Karpas-422 (cell line): ENCODE data around the gene CASQ2. TPM values are rescaled to one million over a fixed set of nuclear protein-coding genes. Genes with fewer than 3 reads are reported as not detected.

ENCODE experiments used
- DNase-seq: peaks from one replicate; pipeline ENCODE4 v3.0.0-alpha.2; 2015
- H2AFZ ChIP-seq: fragments of 200-600 bp; sonication (generic); 2 replicates; pipeline ENCODE4 v1.6.1; 2014; ENCODE audit warnings: antibody characterized with exemption, low read length, mixed read lengths
- H3K27ac ChIP-seq: fragments of 200-600 bp; sonication (generic); 2 replicates; pipeline ENCODE4 v1.5.1; 2014; ENCODE audit warnings: mild to moderate bottlenecking, low read length, moderate library complexity
- H3K27me3 ChIP-seq: fragments of 200-600 bp; sonication (generic); 2 replicates; pipeline ENCODE4 v1.6.1; 2014; ENCODE audit warnings: low read length, mixed read lengths
- H3K36me3 ChIP-seq: fragments of 200-600 bp; sonication (generic); 2 replicates; pipeline ENCODE4 v1.6.1; 2014; ENCODE audit warnings: low read length, mixed read lengths; ENCODE audit not compliant: insufficient read depth
- H3K4me1 ChIP-seq: fragments of 200-600 bp; sonication (generic); 2 replicates; pipeline ENCODE4 v1.6.1; 2014; ENCODE audit warnings: mild to moderate bottlenecking, low read length, mixed read lengths
- H3K4me2 ChIP-seq: fragments of 200-600 bp; sonication (generic); 2 replicates; pipeline ENCODE4 v1.6.1; 2014; ENCODE audit warnings: low read length, low read depth, mild to moderate bottlenecking; ENCODE audit not compliant: poor library complexity, severe bottlenecking
- H3K4me3 ChIP-seq: fragments of 200-600 bp; sonication (generic); 2 replicates; pipeline ENCODE4 v1.5.1; 2014; ENCODE audit warnings: mild to moderate bottlenecking, antibody characterized with exemption, low read length, mixed read lengths
- H3K79me2 ChIP-seq: fragments of 200-600 bp; sonication (generic); 2 replicates; pipeline ENCODE4 v1.6.1; 2014; ENCODE audit warnings: mild to moderate bottlenecking, low read length, mixed read lengths
- H3K9ac ChIP-seq: fragments of 200-600 bp; sonication (generic); 2 replicates; pipeline ENCODE4 v1.6.0; 2014; ENCODE audit warnings: low read length
- H3K9me2 ChIP-seq: fragments of 200-600 bp; sonication (generic), shearing (Covaris generic); replicated peaks from 2 replicates; pipeline ENCODE4 v1.6.0; 2014; ENCODE audit warnings: mild to moderate bottlenecking, low read length, moderate library complexity; ENCODE audit not compliant: insufficient read depth
- H3K9me3 ChIP-seq: fragments of 300-700, 200-600 bp; sonication (generic); 2 replicates; pipeline ENCODE4 v1.6.1; 2014; ENCODE audit warnings: low read length, mixed read lengths
- H4K20me1 ChIP-seq: fragments of 200-600 bp; sonication (generic); 2 replicates; pipeline ENCODE4 v1.6.1; 2014; ENCODE audit warnings: mild to moderate bottlenecking, antibody characterized with exemption, low read length, low read depth; ENCODE audit not compliant: insufficient read depth
- total RNA-seq: library from RNA; depleted of rRNA; stranded (reverse); fragments of >200 nt; shearing (Covaris generic); gene quantifications from 2 replicates; pipeline ENCODE4 v1.2.3, GENCODE V29; 2014; ENCODE audit warnings: low replicate concordance

Gene CASQ2
- total RNA-seq, 1 experiment from 2014 or later: not detected

DNA sequence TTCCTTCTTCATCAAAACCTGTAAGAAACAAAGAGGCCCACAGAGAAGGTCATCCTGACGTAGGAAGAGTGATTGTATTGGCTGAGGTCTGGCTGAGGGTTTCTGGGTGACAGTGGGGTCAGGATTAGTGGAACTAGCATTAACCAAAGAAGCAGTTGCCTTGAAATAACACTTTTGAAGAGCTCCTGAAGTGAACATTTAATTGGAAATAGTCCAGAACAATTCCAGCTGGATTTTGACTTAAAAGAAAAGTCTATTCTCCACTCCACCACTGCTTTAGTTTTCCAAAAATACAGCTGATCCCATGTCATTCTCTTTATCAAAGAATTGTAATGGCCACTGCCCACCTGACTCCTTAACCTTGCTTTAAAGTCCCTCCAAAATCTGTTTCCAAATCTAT, 27.7 kb downstream of the CASQ2 start:
- H3K9ac ChIP-seq: no peak overlapping the region
- no peaks in the 10 kb centered on the region for H4K20me1 ChIP-seq
- H3K9me2 ChIP-seq: no peaks in the 10 kb centered on the region
- no peaks in the 10 kb centered on the region for H3K36me3 ChIP-seq
- H3K4me1 ChIP-seq: no peaks in the 10 kb centered on the region
- H3K79me2 ChIP-seq: no peaks in the 10 kb centered on the region
- no peak overlapping the region for H3K4me3 ChIP-seq
- H3K9me3 ChIP-seq: no peaks in the 10 kb centered on the region
- no peak overlapping the region for H3K4me2 ChIP-seq
- no peak for DNase-seq
- H3K27me3 ChIP-seq: no peaks in the 10 kb centered on the region
- H3K27ac ChIP-seq: no peak overlapping the region
- H2AFZ ChIP-seq: no peak overlapping the region

DNA sequence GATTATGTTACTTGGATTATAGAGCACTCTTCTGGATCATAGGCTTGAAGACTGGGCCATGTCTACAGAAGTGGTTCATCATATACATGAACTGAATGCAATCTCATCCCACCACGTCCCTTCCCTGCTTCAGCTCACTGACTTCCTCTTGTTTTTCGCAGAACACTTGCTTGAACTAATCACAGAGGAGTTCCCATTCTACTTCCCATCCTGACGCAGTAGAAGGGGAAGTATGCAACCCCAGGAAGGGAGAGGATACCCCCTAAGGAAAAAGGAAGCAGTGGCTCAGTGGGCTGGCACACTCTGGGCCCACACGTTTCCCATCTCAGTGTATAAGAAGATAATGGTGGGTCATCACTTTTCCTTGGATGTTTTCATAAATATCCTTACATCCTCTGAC, 36.2 kb downstream of the CASQ2 start:
- no peaks in the 10 kb centered on the region for H3K36me3 ChIP-seq
- H3K4me3 ChIP-seq: no peak overlapping the region
- DNase-seq: no peak
- no peak overlapping the region for H3K9ac ChIP-seq
- no peaks in the 10 kb centered on the region for H3K27me3 ChIP-seq
- no peak overlapping the region for H3K4me2 ChIP-seq
- H3K9me3 ChIP-seq: no peaks in the 10 kb centered on the region
- H3K27ac ChIP-seq: no peak overlapping the region
- no peaks in the 10 kb centered on the region for H3K4me1 ChIP-seq
- no peak overlapping the region for H2AFZ ChIP-seq
- H4K20me1 ChIP-seq: no peaks in the 10 kb centered on the region
- no peaks in the 10 kb centered on the region for H3K79me2 ChIP-seq
- no peaks in the 10 kb centered on the region for H3K9me2 ChIP-seq

DNA sequence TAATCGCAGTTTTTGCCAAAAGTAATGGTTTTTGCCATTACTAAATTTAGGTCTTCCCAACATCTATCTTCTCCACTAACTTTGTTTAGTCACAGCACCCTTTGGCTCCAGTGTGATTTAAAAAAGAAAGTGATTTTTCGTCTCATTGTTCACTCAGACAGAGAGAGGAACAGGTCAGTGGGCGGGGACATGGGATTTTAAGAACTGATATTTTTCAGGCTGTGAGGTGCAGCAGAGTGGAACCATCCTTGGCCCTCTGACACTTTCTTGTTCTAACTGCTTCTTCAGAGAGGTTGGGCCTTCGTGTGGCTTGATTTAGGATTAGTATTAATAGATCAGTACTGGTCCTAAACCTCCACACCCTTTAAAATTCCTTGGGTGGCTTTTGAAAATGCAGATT, 38.8 kb downstream of the CASQ2 start:
- Histone ChIP-seq H4K20me1 (no peaks in the 10 kb centered on the region), H2AFZ (no peak overlapping the region), H3K4me3 (no peak overlapping the region), H3K4me2 (no peak overlapping the region), H3K27ac (no peak overlapping the region), H3K9me3 (no peaks in the 10 kb centered on the region), H3K36me3 (no peaks in the 10 kb centered on the region), H3K27me3 (no peaks in the 10 kb centered on the region), H3K79me2 (no peaks in the 10 kb centered on the region), H3K9ac (no peak overlapping the region), H3K9me2 (no peaks in the 10 kb centered on the region), H3K4me1 (no peaks in the 10 kb centered on the region)
- DNase-seq: no peak

DNA sequence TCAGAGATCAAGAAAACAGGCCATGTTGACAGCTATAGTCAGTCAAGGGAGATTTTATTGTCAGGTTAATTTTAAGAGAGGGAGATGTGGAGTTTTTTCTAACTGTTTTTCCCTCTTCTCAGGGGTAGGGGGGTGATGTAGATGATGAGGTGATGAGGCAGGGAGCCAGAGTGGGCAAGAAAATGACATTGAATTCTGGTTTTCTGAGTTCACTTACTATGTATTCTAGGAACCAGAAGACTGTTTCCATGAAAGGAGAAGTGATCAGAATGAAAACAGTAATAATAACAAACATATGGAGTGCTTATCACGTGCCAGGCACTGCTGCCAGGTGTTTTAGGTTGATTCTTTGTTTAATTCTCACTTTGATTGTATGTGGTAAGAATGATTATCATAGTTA, 40.2 kb downstream of the CASQ2 start:
- H3K9ac ChIP-seq: no peak overlapping the region
- no peaks in the 10 kb centered on the region for H4K20me1 ChIP-seq
- H3K36me3 ChIP-seq: no peaks in the 10 kb centered on the region
- H3K79me2 ChIP-seq: no peaks in the 10 kb centered on the region
- no peak overlapping the region for H3K4me2 ChIP-seq
- H3K27ac ChIP-seq: no peak overlapping the region
- no peak overlapping the region for H2AFZ ChIP-seq
- no peak overlapping the region for H3K4me3 ChIP-seq
- no peaks in the 10 kb centered on the region for H3K27me3 ChIP-seq
- no peaks in the 10 kb centered on the region for H3K9me3 ChIP-seq
- no peak for DNase-seq
- no peaks in the 10 kb centered on the region for H3K4me1 ChIP-seq
- H3K9me2 ChIP-seq: no peaks in the 10 kb centered on the region

DNA sequence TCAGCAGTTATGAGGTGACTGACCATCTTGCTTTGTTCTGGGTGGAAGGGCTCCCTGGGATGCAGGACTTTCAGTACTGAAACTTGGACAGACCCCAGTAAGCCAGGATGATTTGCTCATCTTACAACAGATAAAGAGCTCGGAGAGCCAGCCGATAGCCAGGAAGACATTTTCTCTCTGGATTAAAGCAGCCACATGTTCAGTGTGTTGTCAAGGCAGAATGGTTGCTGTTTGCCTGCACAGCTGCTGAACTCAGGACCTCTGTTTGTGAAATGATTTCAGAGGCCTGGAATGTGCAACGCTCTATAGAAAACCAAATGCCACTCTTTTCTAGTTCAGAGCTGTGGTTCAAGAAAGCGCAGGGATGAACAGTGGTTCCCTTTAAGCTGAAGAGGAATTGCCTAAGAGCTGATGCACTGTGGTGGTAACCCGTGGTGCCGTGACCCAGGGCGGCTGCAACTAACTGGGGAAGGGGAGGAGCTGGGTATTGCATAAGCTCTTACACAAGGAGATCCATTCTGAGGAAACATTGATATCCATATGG, 40.7 kb downstream of the CASQ2 start:
- H3K4me2 ChIP-seq: no peak overlapping the region
- H4K20me1 ChIP-seq: no peaks in the 10 kb centered on the region
- H3K36me3 ChIP-seq: no peaks in the 10 kb centered on the region
- no peak overlapping the region for H3K4me3 ChIP-seq
- no peak overlapping the region for H3K27ac ChIP-seq
- no peaks in the 10 kb centered on the region for H3K9me3 ChIP-seq
- no peak for DNase-seq
- H3K9ac ChIP-seq: no peak overlapping the region
- no peak overlapping the region for H2AFZ ChIP-seq
- H3K4me1 ChIP-seq: no peaks in the 10 kb centered on the region
- H3K79me2 ChIP-seq: no peaks in the 10 kb centered on the region
- H3K9me2 ChIP-seq: no peaks in the 10 kb centered on the region
- H3K27me3 ChIP-seq: no peaks in the 10 kb centered on the region

DNA sequence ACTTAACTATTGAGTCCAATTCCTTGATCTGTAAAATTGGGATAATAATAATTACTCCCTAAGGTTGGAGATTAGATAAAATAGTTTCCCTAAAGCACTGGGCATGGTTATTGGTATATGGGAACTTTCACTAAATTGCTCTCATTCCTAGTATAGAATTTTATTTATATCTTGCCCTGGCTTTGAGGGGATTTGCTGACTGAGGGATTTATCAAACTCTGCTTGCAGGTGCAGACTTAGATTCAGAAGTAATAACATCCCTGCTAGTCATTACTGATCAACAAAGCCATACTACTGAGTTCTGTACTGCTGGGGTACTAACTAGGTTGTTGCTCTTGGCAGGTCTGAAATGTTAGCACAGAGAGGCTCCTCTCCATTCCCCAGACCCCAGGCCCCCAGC, 41.9 kb downstream of the CASQ2 start:
- Histone ChIP-seq H3K27me3 (no peaks in the 10 kb centered on the region), H3K9me2 (no peaks in the 10 kb centered on the region), H3K79me2 (no peaks in the 10 kb centered on the region), H3K9ac (no peak overlapping the region), H4K20me1 (no peaks in the 10 kb centered on the region), H3K4me2 (no peak overlapping the region), H3K4me3 (no peak overlapping the region), H3K4me1 (no peaks in the 10 kb centered on the region), H2AFZ (no peak overlapping the region), H3K27ac (no peak overlapping the region), H3K36me3 (no peaks in the 10 kb centered on the region), H3K9me3 (no peaks in the 10 kb centered on the region)
- DNase-seq: no peak

GRCh38 chr1:115726161-115726560, 42.4 kb downstream of the CASQ2 start:
- Histone ChIP-seq H2AFZ (no peak overlapping the region), H3K4me2 (no peak overlapping the region), H3K4me3 (no peak overlapping the region), H3K9me3 (no peaks in the 10 kb centered on the region), H3K27ac (no peak overlapping the region), H3K9ac (no peak overlapping the region), H3K79me2 (no peaks in the 10 kb centered on the region), H4K20me1 (no peaks in the 10 kb centered on the region), H3K9me2 (no peaks in the 10 kb centered on the region), H3K36me3 (no peaks in the 10 kb centered on the region), H3K4me1 (no peaks in the 10 kb centered on the region), H3K27me3 (no peaks in the 10 kb centered on the region)
- DNase-seq: no peak

DNA sequence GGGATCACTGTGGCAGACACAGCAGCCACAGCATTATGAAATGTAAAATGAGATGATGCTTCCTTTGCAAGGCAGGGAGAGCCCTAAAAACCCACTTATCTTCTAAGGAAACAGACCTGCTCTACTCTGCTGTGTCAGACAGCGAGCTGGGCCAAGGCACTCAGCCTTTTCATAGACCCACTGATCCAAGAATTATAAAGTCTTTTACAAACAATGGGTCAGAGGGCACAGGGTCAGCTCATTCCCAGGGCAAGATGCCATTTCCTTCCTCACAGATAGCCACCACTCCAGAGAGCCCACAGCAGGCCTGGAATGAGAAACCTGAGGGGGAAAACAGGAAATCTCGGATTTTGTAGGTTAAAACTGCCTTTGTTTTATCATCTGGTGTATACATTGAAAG, 42.9 kb downstream of the CASQ2 start:
- no peak overlapping the region for H3K9ac ChIP-seq
- H3K27me3 ChIP-seq: no peaks in the 10 kb centered on the region
- H2AFZ ChIP-seq: no peak overlapping the region
- no peak overlapping the region for H3K27ac ChIP-seq
- H3K4me3 ChIP-seq: no peak overlapping the region
- H3K79me2 ChIP-seq: no peaks in the 10 kb centered on the region
- H3K4me1 ChIP-seq: no peaks in the 10 kb centered on the region
- H3K9me2 ChIP-seq: no peaks in the 10 kb centered on the region
- H3K9me3 ChIP-seq: no peaks in the 10 kb centered on the region
- no peak overlapping the region for H3K4me2 ChIP-seq
- H3K36me3 ChIP-seq: no peaks in the 10 kb centered on the region
- no peaks in the 10 kb centered on the region for H4K20me1 ChIP-seq
- DNase-seq: no peak

DNA sequence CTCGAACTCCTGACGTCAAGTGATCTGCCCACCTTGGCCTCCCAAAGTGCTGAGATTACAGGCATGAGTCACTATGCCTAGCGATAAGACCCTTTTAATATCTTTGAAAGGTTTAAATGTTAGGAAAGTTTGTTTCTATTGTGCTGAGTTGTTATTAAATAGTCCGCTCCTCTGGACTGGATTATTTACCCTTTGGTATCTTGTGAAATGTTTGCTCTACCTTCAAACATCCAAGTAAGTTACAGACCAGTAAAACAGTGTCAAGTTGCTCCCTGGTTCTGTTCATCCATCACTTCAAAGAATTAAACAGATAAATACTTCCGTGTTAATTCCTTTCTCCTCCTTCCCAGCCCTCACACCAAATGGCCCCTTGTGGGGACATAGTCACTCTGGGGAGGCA, 44.8 kb downstream of the CASQ2 start:
- Histone ChIP-seq H4K20me1 (no peaks in the 10 kb centered on the region), H3K4me1 (no peaks in the 10 kb centered on the region), H2AFZ (no peak overlapping the region), H3K9ac (no peak overlapping the region), H3K9me3 (no peaks in the 10 kb centered on the region), H3K9me2 (no peaks in the 10 kb centered on the region), H3K4me3 (no peak overlapping the region), H3K4me2 (no peak overlapping the region), H3K27ac (no peak overlapping the region), H3K36me3 (no peaks in the 10 kb centered on the region), H3K27me3 (no peaks in the 10 kb centered on the region), H3K79me2 (no peaks in the 10 kb centered on the region)
- no peak for DNase-seq
